Measurements from ENCODE around the gene HK1. TPM values are rescaled to one million over a fixed set of nuclear protein-coding genes. Genes with fewer than 3 reads are reported as not detected.

Gene HK1
- total RNA-seq, 1 experiment from 2014 or later: 219 TPM

- TF ChIP-seq ARID4B (CRISPR knock-in tag; IDR thresholded peaks at IDR 0.05; ENCODE audit: borderline replicate concordance) (no peak), RORB (CRISPR knock-in tag; IDR thresholded peaks at IDR 0.05) (no peak), ZNF281 (CRISPR knock-in tag; IDR thresholded peaks at IDR 0.05) (no peak), HMGA2 (CRISPR knock-in tag; IDR thresholded peaks at IDR 0.05) (no peak), JUN (CRISPR knock-in tag; IDR thresholded peaks at IDR 0.05) (no peak), KAT7 (CRISPR knock-in tag; IDR thresholded peaks at IDR 0.05; ENCODE audit: borderline replicate concordance) (no peak), CTCF (IDR thresholded peaks at IDR 0.05) (no peak), MXD4 (CRISPR knock-in tag; IDR thresholded peaks at IDR 0.05; ENCODE audit: borderline replicate concordance) (no peak), MYBL2 (CRISPR knock-in tag; IDR thresholded peaks at IDR 0.05) (no peak), SP1 (CRISPR knock-in tag; conservative IDR thresholded peaks at IDR 0.05) (no peak), ZNF425 (CRISPR knock-in tag; conservative IDR thresholded peaks at IDR 0.05) (no peak), ZBTB43 (CRISPR knock-in tag; IDR thresholded peaks at IDR 0.05) (no peak)
- TF ChIP-seq, protein P1, sequence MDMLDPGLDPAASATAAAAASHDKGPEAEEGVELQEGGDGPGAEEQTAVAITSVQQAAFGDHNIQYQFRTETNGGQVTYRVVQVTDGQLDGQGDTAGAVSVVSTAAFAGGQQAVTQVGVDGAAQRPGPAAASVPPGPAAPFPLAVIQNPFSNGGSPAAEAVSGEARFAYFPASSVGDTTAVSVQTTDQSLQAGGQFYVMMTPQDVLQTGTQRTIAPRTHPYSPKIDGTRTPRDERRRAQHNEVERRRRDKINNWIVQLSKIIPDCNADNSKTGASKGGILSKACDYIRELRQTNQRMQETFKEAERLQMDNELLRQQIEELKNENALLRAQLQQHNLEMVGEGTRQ (CRISPR knock-in tag; IDR thresholded peaks at IDR 0.05): no peak
- TF ChIP-seq, protein P2, sequence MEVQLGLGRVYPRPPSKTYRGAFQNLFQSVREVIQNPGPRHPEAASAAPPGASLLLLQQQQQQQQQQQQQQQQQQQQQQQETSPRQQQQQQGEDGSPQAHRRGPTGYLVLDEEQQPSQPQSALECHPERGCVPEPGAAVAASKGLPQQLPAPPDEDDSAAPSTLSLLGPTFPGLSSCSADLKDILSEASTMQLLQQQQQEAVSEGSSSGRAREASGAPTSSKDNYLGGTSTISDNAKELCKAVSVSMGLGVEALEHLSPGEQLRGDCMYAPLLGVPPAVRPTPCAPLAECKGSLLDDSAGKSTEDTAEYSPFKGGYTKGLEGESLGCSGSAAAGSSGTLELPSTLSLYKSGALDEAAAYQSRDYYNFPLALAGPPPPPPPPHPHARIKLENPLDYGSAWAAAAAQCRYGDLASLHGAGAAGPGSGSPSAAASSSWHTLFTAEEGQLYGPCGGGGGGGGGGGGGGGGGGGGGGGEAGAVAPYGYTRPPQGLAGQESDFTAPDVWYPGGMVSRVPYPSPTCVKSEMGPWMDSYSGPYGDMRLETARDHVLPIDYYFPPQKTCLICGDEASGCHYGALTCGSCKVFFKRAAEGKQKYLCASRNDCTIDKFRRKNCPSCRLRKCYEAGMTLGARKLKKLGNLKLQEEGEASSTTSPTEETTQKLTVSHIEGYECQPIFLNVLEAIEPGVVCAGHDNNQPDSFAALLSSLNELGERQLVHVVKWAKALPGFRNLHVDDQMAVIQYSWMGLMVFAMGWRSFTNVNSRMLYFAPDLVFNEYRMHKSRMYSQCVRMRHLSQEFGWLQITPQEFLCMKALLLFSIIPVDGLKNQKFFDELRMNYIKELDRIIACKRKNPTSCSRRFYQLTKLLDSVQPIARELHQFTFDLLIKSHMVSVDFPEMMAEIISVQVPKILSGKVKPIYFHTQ (CRISPR knock-in tag; IDR thresholded peaks at IDR 0.05): no peak
These were observed 137.7 kb downstream of the HK1 start (continued) for GRCh38 chr10:69415951-69416350.
